ENCODE measurements around the gene DHX34. TPM values are rescaled to one million over a fixed set of nuclear protein-coding genes. Genes with fewer than 3 reads are reported as not detected.

DHX34 gene
- total RNA-seq, 3 donors from 2014 or later = 6.2 to 20.6 (median 20.5) TPM

DNA sequence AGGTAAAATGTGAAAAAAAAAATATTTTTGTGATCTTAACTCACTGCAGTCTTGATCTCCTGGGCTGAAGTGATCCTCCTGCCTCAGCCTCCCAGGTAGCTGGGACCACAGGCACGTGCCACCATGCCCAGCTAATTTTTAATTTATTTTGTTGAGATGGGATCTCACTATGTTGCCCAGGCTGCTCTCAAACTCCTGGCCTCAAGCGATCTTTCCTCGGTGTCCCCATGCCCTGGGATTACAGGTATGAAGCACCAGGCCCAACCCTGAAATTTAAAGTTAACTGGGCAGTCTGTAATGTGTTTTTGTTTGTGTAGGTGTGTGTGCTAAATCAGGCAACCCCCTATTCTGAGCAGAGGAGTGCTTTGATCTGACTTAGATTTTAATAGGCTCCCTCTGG, 42.8 kb upstream of the DHX34 start:
- intact Hi-C loops (cut with DNase I; ENCODE audit: low total_unique reads) = no loop called here
- TF ChIP-seq, protein P1, sequence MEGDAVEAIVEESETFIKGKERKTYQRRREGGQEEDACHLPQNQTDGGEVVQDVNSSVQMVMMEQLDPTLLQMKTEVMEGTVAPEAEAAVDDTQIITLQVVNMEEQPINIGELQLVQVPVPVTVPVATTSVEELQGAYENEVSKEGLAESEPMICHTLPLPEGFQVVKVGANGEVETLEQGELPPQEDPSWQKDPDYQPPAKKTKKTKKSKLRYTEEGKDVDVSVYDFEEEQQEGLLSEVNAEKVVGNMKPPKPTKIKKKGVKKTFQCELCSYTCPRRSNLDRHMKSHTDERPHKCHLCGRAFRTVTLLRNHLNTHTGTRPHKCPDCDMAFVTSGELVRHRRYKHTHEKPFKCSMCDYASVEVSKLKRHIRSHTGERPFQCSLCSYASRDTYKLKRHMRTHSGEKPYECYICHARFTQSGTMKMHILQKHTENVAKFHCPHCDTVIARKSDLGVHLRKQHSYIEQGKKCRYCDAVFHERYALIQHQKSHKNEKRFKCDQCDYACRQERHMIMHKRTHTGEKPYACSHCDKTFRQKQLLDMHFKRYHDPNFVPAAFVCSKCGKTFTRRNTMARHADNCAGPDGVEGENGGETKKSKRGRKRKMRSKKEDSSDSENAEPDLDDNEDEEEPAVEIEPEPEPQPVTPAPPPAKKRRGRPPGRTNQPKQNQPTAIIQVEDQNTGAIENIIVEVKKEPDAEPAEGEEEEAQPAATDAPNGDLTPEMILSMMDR (IDR thresholded peaks at IDR 0.05) = no peak
- TF ChIP-seq POLR2AphosphoS5 (IDR thresholded peaks at IDR 0.05) (no peak), POLR2A (IDR thresholded peaks at IDR 0.05) (no peak)
- peaks cover 0 to 4% of the 10 kb centered on the region in 2 donors for H3K4me1 ChIP-seq
- H3K27me3 ChIP-seq = no peaks in the 10 kb centered on the region
- DNase-seq (ENCODE audit: low spot score in 2 of 2) = no peak
- no peak overlapping the region for H3K4me3 ChIP-seq
- peak overlapping the region in 1 of 2 donors; percentile 14 for H3K27ac ChIP-seq
- no peaks in the 10 kb centered on the region for H3K36me3 ChIP-seq
- H3K9me3 ChIP-seq = no peaks in the 10 kb centered on the region

DNA sequence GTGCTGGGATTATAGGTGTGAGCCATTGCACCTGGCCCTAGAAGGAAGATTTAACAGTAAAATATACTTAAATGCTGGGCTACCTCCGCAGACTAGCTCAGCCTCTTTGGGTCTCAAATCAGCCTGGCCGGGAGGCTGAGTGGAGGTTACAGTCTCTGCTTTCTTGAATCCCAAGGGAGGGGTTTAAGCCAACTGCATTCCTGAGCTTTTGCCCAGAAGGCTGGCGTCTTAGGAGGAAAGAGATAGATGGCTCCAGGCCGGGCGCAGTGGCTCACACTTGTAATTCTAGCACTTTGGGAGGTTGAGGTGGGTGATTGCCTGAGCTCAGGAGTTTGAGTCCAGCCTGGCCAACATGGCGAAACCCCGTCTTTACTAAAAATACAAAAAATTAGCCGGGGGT, 40.1 kb upstream of the DHX34 start:
- H3K36me3 ChIP-seq = no peaks in the 10 kb centered on the region
- no peaks in the 10 kb centered on the region for H3K27me3 ChIP-seq
- H3K9me3 ChIP-seq = no peaks in the 10 kb centered on the region
- DNase-seq (ENCODE audit: low spot score in 2 of 2) = no peak
- H3K4me1 ChIP-seq = peaks cover 0 to 4% of the 10 kb centered on the region in 2 donors
- intact Hi-C loops (cut with DNase I; ENCODE audit: low total_unique reads) = no loop called here
- H3K4me3 ChIP-seq = no peak overlapping the region
- no peak overlapping the region for H3K27ac ChIP-seq
- TF ChIP-seq POLR2A (IDR thresholded peaks at IDR 0.05) (no peak), POLR2AphosphoS5 (IDR thresholded peaks at IDR 0.05) (no peak)
- TF ChIP-seq, protein P1 (IDR thresholded peaks at IDR 0.05) = no peak

DNA sequence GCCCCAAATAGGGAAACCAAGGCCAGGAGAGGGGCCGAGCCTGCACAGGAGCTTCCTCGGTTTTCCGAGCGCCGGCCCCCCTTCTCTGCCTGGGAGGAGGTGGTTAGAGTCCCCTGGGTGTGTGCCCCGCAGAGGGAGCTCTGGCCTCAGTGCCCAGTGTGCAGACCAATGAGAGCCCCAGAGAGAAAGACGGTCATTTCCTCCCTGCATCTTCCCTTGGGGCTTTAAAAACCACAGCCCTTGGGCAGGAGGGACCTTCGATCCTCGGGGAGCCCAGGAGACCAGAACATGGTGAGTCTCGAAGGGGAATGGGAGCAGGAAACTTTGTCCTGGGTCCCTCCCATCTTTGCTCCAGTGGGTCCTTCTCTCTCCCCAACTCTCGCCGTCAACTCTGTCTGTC, 39.5 kb upstream of the DHX34 start, which contains the start of gene C5AR1:
C5AR1 (plus strand) TSS at position 254 of the 400 bp plus-strand sequence; CDS start at position 289, 35 bp downstream.
- Histone ChIP-seq H3K27me3 (no peaks in the 10 kb centered on the region), H3K9me3 (no peaks in the 10 kb centered on the region), H3K27ac (no peak within 1 kb of the TSS), H3K4me1 (peaks cover 0 to 4% of the 10 kb centered on the region in 2 donors), H3K36me3 (no peaks in the 10 kb centered on the region), H3K4me3 (peak within 1 kb of the TSS; percentile 10 to 33 (median 33))
- intact Hi-C loops (cut with DNase I; ENCODE audit: low total_unique reads) = loop anchor here (2.0 kb wide), 1 partner anchor 73 kb away; no protein-coding TSS in a partner anchor
- no peak for TF ChIP-seq POLR2AphosphoS5 (IDR thresholded peaks at IDR 0.05)
- no peak for TF ChIP-seq POLR2A (IDR thresholded peaks at IDR 0.05)
- TF ChIP-seq, protein P1 (IDR thresholded peaks at IDR 0.05) = no peak
- no peak for DNase-seq (ENCODE audit: low spot score in 2 of 2)

DNA sequence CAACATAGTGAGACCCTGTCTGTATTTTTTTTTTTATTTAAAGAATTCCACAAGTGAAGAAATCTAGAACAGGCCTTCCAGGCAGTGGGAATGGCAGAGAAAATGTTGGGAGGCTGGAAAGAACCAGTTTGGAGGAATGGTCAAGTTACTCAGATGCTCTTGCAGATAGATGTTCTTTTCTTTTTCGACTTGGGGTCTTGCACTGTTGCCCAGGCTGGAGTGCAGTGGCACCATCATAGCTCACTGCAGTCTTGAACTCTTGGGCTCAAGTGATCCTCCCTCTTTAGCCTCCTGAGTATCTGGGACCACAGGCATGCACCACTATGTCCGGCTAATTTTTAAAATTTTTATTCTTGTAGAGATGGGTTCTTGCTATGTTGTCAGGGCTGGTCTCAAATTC, 38.8 kb upstream of the DHX34 start:
- TF ChIP-seq, protein P1 (IDR thresholded peaks at IDR 0.05) = no peak
- no peak for TF ChIP-seq POLR2AphosphoS5 (IDR thresholded peaks at IDR 0.05)
- TF ChIP-seq POLR2A (IDR thresholded peaks at IDR 0.05) = no peak
- H3K27ac ChIP-seq = no peak overlapping the region
- no peak for DNase-seq (ENCODE audit: low spot score in 2 of 2)
- no peaks in the 10 kb centered on the region for H3K27me3 ChIP-seq
- H3K4me3 ChIP-seq = peak overlapping the region in 2 of 3 donors; percentile 33
- intact Hi-C loops (cut with DNase I; ENCODE audit: low total_unique reads) = loop anchor here (2.0 kb wide), 1 partner anchor 72 kb away; no protein-coding TSS in a partner anchor
- H3K36me3 ChIP-seq = no peaks in the 10 kb centered on the region
- peaks cover 0 to 2% of the 10 kb centered on the region in 2 donors for H3K4me1 ChIP-seq
- no peaks in the 10 kb centered on the region for H3K9me3 ChIP-seq

DNA sequence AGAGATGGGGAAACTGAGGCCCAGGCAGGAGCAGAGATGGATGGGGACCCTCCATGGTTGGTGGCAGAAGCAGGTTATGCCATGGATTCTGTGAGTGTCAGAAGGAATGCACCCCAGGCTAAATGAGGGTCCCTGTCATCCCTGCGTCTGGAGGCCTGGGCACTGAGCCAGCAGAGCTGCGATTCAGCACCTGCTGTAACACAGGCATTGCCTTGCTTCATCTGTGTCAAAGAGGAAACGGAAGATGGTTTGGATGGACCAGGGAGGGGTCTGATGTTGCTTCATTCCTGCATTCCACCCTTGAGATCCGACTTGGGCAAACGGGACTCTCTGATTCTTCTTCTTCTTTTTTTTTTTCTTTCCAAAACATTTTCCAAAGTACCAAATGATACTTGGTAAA, 38.3 kb upstream of the DHX34 start:
- TF ChIP-seq POLR2A (IDR thresholded peaks at IDR 0.05) (no peak), POLR2AphosphoS5 (IDR thresholded peaks at IDR 0.05) (no peak)
- TF ChIP-seq, protein P1 (IDR thresholded peaks at IDR 0.05) = no peak
- DNase-seq (ENCODE audit: low spot score in 2 of 2) = no peak
- H3K9me3 ChIP-seq = no peaks in the 10 kb centered on the region
- no peaks in the 10 kb centered on the region for H3K27me3 ChIP-seq
- H3K4me1 ChIP-seq = no peaks in the 10 kb centered on the region
- no peak overlapping the region for H3K27ac ChIP-seq
- H3K36me3 ChIP-seq = no peaks in the 10 kb centered on the region
- intact Hi-C loops (cut with DNase I; ENCODE audit: low total_unique reads) = loop anchor here (2.0 kb wide), 1 partner anchor 72 kb away; no protein-coding TSS in a partner anchor
- peak overlapping the region in 1 of 3 donors; percentile 33 for H3K4me3 ChIP-seq
